NB4 (cell line): ENCODE results near the gene SMIM1.

Source experiments
- DNase-seq: peaks from one replicate; pipeline ENCODE4 v3.0.0; 2010; ENCODE audit warnings: low read depth
- H3K4me3 ChIP-seq: one replicate; pipeline ENCODE4 v1.5.1; 2011; ENCODE audit warnings: mild to moderate bottlenecking, low read depth, low read length, moderate library complexity
- MYC ChIP-seq: IDR thresholded peaks from 2 replicates; pipeline ENCODE4 v1.6.1; 2011; ENCODE audit warnings: low read depth, low read length
- POLR2A ChIP-seq: IDR thresholded peaks from 2 replicates; pipeline ENCODE4 v1.6.1; 2011; ENCODE audit warnings: mild to moderate bottlenecking; ENCODE audit not compliant: insufficient read length; ENCODE audit errors: extremely low read depth
- TF ChIP-seq, protein P1 (sequence below): IDR thresholded peaks from 2 replicates; pipeline ENCODE4 v1.6.1; 2011; ENCODE audit warnings: low read depth, low read length
- TF ChIP-seq, protein P2 (sequence below): IDR thresholded peaks from one replicate; pipeline ENCODE4 v1.5.1; 2012; ENCODE audit warnings: low read depth, low read length

SMIM1 gene

DNA sequence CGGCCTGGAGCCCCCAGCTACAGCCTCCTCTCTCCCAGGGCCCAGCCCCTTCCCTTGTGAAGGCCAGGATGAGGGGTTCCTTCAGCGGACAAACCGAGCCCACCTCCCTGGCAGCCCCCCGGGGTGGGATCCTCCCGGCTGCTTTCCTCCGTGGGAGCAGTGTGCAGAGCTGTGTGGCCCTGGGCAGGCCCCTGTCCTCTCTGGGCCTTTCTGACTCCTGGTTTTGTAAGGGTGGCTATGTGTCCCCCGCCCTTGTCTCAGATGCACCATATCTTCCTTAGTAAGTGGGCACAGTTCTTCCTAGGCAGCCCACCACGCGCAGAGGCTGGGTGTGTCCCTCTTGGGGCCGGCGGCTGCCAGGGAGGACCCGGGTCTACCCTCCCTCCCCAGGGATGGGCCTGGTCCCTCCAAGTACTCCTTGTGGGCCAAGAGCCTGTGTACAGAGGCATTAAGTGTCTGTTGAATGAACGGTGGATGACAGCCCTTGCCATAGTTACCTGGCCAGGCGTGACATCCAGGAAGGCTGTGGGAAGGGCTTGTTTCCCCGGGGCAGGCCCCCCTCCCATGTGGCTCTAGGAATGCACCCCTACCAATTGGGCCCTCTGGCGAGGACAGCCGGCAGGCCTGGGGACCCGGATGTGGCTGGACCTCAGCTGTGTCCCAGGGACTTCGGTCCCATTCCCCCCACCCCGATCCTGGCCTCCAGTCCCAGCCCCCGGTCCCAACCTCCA, 3.8 kb downstream of the SMIM1 start:
- H3K4me3 ChIP-seq = no peak overlapping the region
- DNase-seq = no peak

DNA sequence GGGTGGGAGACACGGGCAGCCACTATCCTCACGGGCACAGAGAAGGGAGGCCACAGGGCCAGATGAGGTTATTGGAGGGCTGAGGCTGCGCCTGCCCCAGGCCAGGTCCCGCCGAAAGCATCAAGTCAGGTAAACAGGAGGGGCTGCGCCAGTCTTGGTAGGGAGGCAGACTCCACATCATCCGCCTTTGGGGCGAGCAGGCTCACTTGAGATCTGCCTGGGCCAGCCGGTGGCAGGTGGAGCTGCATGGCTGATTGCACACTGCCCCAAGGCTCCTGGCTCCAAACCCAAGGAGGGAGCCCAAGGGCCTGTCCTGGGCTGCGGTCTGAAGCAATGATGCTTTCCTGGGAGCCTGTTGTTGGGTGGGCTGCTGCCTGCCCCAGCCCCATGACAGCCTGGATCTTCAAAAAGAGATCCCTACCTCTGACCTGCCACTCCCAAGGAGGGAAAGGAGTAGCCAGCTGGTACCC, 4.6 kb downstream of the SMIM1 start:
- TF ChIP-seq POLR2A (no peak), MYC (no peak)
- TF ChIP-seq, protein P1, sequence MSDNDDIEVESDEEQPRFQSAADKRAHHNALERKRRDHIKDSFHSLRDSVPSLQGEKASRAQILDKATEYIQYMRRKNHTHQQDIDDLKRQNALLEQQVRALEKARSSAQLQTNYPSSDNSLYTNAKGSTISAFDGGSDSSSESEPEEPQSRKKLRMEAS = no peak
- TF ChIP-seq, protein P2, sequence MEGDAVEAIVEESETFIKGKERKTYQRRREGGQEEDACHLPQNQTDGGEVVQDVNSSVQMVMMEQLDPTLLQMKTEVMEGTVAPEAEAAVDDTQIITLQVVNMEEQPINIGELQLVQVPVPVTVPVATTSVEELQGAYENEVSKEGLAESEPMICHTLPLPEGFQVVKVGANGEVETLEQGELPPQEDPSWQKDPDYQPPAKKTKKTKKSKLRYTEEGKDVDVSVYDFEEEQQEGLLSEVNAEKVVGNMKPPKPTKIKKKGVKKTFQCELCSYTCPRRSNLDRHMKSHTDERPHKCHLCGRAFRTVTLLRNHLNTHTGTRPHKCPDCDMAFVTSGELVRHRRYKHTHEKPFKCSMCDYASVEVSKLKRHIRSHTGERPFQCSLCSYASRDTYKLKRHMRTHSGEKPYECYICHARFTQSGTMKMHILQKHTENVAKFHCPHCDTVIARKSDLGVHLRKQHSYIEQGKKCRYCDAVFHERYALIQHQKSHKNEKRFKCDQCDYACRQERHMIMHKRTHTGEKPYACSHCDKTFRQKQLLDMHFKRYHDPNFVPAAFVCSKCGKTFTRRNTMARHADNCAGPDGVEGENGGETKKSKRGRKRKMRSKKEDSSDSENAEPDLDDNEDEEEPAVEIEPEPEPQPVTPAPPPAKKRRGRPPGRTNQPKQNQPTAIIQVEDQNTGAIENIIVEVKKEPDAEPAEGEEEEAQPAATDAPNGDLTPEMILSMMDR = no peak
- no peak overlapping the region for H3K4me3 ChIP-seq
- no peak for DNase-seq

More for the DNA sequence above, 3.8 kb downstream of the SMIM1 start:
- TF ChIP-seq, protein P1 = no peak
- TF ChIP-seq MYC (no peak), POLR2A (no peak)
- TF ChIP-seq, protein P2 = no peak

DNA sequence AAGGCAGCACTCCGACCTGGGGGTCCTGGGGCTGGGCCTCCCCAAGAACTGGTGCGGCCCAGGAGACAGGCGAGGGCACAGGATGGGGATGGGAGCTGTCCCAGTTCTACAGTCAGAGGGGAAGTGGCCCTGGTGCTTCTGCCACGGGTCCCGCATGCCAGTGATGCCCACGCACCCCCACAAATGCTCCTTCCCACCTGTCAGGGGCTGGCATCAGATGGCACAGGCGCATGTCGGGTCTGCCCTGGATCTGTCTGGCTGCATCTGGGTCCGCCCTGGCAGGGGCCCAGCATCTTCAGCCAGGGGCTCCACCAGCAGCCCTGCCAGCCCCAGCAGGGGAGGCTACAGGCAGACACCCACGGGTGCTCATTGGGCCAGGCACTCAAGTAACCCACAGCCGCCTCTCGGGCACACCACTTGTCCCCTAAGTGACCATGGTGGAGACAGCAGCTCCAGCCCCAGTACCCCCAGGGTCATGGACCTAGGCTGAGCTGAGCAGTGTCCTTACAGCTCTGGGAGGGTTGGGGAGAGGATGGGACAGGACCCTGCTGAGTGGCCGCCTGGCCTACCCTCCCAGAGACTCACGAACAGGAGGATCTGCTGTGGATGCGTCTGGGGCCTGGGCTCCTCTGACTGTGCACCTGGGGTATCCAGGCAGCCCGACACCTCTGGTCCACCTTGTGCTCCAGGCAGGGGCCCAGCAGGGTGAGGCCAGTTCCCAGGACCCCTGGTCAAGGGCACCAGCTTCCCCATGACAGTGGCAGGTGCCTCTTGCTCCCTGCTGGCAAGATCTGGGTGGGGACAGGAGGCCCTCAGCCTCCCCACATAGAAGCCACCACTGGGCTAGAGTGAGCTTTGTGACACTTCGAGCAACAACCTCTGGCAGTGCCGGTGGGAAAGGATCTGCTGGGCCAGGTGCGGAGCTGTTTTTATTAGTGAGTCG, 5.4 kb downstream of the SMIM1 start:
- DNase-seq = no peak
- H3K4me3 ChIP-seq = no peak overlapping the region
- TF ChIP-seq MYC (no peak), POLR2A (no peak)
- TF ChIP-seq, protein P1 = no peak
- TF ChIP-seq, protein P2 = no peak

DNA sequence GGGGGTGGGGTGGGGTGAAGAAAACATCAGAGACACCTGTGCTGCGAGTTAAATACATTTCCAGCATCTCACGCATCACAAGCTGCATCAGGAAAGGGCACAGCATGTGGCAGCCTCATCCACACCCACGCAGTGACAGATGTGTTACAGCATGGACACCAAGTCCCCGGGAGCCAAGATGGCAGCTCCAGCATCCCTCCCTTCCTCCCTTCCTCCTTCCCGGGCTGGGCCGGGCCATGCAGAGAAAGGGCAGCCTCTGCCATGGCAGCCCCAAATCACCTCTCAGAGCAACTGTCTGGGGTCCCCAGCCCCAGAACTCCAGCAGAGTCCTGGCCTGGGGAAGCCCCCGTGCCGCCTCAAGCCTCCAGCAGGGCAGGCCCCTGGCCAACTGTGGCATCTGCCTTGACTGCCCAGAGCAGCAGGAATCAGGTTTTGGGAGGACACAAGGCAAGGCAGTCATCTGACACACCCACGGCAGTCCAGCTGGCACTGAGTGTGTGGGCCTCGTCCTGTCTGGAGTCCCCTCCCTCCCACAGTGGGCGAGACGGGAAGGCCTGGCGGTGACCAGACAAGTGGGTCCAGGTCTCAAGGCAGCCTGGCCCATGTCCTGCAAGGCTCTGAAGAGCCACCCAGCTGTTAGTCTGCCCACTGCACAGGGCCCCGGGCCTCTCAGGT, 6.2 kb downstream of the SMIM1 start:
- no peak overlapping the region for H3K4me3 ChIP-seq
- DNase-seq = no peak
- TF ChIP-seq, protein P2 = no peak
- TF ChIP-seq MYC (no peak), POLR2A (no peak)
- TF ChIP-seq, protein P1 = no peak

DNA sequence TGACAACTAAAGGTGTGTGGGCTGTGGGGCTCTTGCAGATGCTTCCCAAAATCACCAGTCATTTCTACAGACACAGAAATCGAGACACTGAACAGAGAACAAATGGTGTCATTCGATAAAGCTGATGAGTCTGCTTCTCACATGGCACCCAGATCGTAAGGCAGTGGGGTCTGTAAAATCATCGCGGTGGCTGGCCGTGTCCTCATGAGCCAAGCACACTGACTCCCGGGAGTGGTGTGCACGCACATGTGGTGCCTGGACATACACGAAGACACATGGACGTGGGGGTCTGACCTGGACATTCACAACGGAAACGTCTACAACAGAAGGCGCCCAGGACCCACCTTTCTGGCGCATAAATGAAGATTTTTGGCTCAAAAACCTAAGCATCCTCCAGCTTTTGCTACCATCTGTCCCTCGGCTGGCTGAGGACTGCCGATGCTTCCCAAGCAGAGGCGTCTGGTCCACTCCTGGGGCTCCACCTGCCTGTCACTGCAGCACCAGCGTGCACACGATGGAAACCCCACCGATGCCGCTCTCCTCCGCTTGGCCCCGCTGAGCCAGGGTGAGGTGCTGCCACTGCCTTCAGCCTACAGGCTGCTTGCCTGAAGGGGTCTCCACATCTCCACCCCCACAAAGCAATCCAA, 6.8 kb downstream of the SMIM1 start:
- no peak for TF ChIP-seq MYC
- TF ChIP-seq, protein P1 = no peak
- TF ChIP-seq, protein P2 = no peak
- TF ChIP-seq POLR2A = no peak
- no peak for DNase-seq
- no peak overlapping the region for H3K4me3 ChIP-seq
